BJ (cell line): Measurements from ENCODE around the gene RANBP17. TPM values are rescaled to one million over a fixed set of nuclear protein-coding genes. Genes with fewer than 3 reads are reported as not detected.

Experiments used
- CTCF ChIA-PET: fragments of 350-600 bp; formaldehyde crosslinking; extraction: SDS; loops from one replicate; lab custom pipeline; 2021; ENCODE audit warnings: antibody characterized with exemption, inconsistent platforms; lab: Yijun Ruan, JAX
- POLR2A ChIA-PET: fragments of 300-600 bp; sonication (Branson Sonifier 250); formaldehyde crosslinking; extraction: SDS; loops from one replicate; lab custom pipeline; 2021; ENCODE audit warnings: antibody characterized with exemption; lab: Charles Lee
- DNase-seq: peaks from one replicate; pipeline ENCODE4 v3.0.0-alpha.2; 2011; ENCODE audit warnings: low read depth
- H3K27me3 ChIP-seq: 2 replicates; pipeline ENCODE4 v1.6.0; 2011; ENCODE audit warnings: low read length; ENCODE audit not compliant: control insufficient read depth, insufficient read depth
- H3K36me3 ChIP-seq: 2 replicates; pipeline ENCODE4 v1.5.1; 2011; ENCODE audit warnings: low read length; ENCODE audit not compliant: control insufficient read depth, insufficient read depth
- H3K4me3 ChIP-seq: 2 replicates; pipeline ENCODE4 v1.5.1; 2011; ENCODE audit warnings: low read depth, mild to moderate bottlenecking, control low read depth, low read length
- CTCF ChIP-seq: IDR thresholded peaks from 2 replicates; pipeline ENCODE4 v1.5.1; 2011; ENCODE audit warnings: low read depth, mild to moderate bottlenecking, control low read depth, inconsistent platforms, low read length, moderate library complexity; ENCODE audit not compliant: insufficient read depth
- polyA plus RNA-seq: library from polyadenylated mRNA; depleted of rRNA; stranded (reverse); fragments of >200 nt; gene quantifications from 2 replicates; pipeline ENCODE4 v1.2.3, GENCODE V29; 2011

The RANBP17 gene
- polyA plus RNA-seq, 1 experiment, result 10.5 TPM

GRCh38 chr5:171337210-171337569, 475.4 kb downstream of the RANBP17 start:
- Histone ChIP-seq H3K27me3 (peaks cover 4% of the 10 kb centered on the region), H3K4me3 (peak overlapping the region; percentile 38), H3K36me3 (no peaks in the 10 kb centered on the region)
- no peak for DNase-seq
- POLR2A ChIA-PET, result no interaction called here
- no peak for TF ChIP-seq CTCF
- CTCF ChIA-PET, result interaction anchor here (0.7 to 14.4 kb wide), 13 partner anchors 10 to 592 kb away, joined by 3 to 247 read pairs (median 4); no protein-coding TSS in a partner anchor

- H3K27me3 ChIP-seq, result peaks cover 4% of the 10 kb centered on the region
- H3K4me3 ChIP-seq, result no peak overlapping the region
- CTCF ChIA-PET, result interaction anchor here (1.2 to 14.4 kb wide), 5 partner anchors 67 to 596 kb away, joined by 3 to 247 read pairs (median 8); no protein-coding TSS in a partner anchor
- H3K36me3 ChIP-seq, result no peaks in the 10 kb centered on the region
- DNase-seq, result no peak
- POLR2A ChIA-PET, result no interaction called here
- no peak for TF ChIP-seq CTCF
Measured at GRCh38 chr5:171340042-171340441, 478.2 kb downstream of the RANBP17 start.

- H3K27me3 ChIP-seq, result peaks cover 3% of the 10 kb centered on the region
- ChIA-PET CTCF (interaction anchor here (1.2 to 14.4 kb wide), 5 partner anchors 67 to 597 kb away, joined by 3 to 247 read pairs (median 8); no protein-coding TSS in a partner anchor), POLR2A (no interaction called here)
- H3K36me3 ChIP-seq, result no peaks in the 10 kb centered on the region
- no peak for DNase-seq
- TF ChIP-seq CTCF, result no peak
- H3K4me3 ChIP-seq, result no peak overlapping the region
Measured at GRCh38 chr5:171340491-171340890, 478.7 kb downstream of the RANBP17 start.

- ChIA-PET POLR2A (no interaction called here), CTCF (interaction anchor here (0.6 to 14.4 kb wide), 21 partner anchors 8 to 633 kb away, joined by 3 to 247 read pairs (median 4); partner anchors contain the start of gene NPM1)
- H3K27me3 ChIP-seq, result no peaks in the 10 kb centered on the region
- peak; percentile 75 for TF ChIP-seq CTCF
- no peaks in the 10 kb centered on the region for H3K36me3 ChIP-seq
- DNase-seq, result no peak
- H3K4me3 ChIP-seq, result no peak overlapping the region
Measured at GRCh38 chr5:171342362-171343111, 480.7 kb downstream of the RANBP17 start.

GRCh38 chr5:171344936-171345608, 483.3 kb downstream of the RANBP17 start:
- no peaks in the 10 kb centered on the region for H3K27me3 ChIP-seq
- CTCF ChIA-PET, result interaction anchor here (0.7 to 14.4 kb wide), 6 partner anchors 8 to 631 kb away, joined by 3 to 247 read pairs (median 3); no protein-coding TSS in a partner anchor
- POLR2A ChIA-PET, result no interaction called here
- no peaks in the 10 kb centered on the region for H3K36me3 ChIP-seq
- no peak for TF ChIP-seq CTCF
- no peak overlapping the region for H3K4me3 ChIP-seq
- no peak for DNase-seq
